K562 (cell line): Measurements from ENCODE around the gene CEP44. TPM values are rescaled to one million over a fixed set of nuclear protein-coding genes. Genes with fewer than 3 reads are reported as not detected.

ENCODE experiments used
- ATAC-seq: fragments of 200-7000 bp; cut with Tn5 transposase; 3 replicates; pipeline ENCODE4 v1.9.1; 2020; ENCODE audit warnings: moderate library complexity
- BruUV-seq: library from RNA; stranded (reverse); fragments of 400-500 nt; replicated peaks from 2 replicates; lab custom pipeline; 2021; lab: Mats Ljungman, UMichigan
- CTCF ChIA-PET: fragments of 300-600 bp; formaldehyde crosslinking; extraction: SDS; loops from one replicate; lab custom pipeline; 2021; ENCODE audit warnings: low intra/inter-chr PET ratio; lab: Yijun Ruan, JAX
- POLR2A ChIA-PET: fragments of 300-600, 350-650 bp; sonication (Branson Sonifier 250); formaldehyde crosslinking; extraction: SDS; loops from one replicate; lab custom pipeline; 2021; ENCODE audit warnings: antibody characterized with exemption, inconsistent platforms; lab: Yijun Ruan, JAX
- DNase-seq, 4 experiments: peaks; one replicate each; pipeline versions ENCODE4 v3.0.0 to v3.0.0-alpha.2; 2011 to 2018; ENCODE audit warnings: low spot score in 3 of 4, mixed read lengths in 3 of 4; ENCODE audit errors: extremely low read depth in 1 of 4
- FAIRE-seq: peaks from 2 replicates; lab custom pipeline; 2011; peaks lifted over from hg19 to GRCh38; lab: Jason Lieb, UNC
- H2AFZ ChIP-seq: 2 replicates; pipeline ENCODE4 v1.6.0; 2011; ENCODE audit warnings: low read depth, low read length, control low read depth, inconsistent platforms
- H3K27ac ChIP-seq: fragments of 200-600 bp; 3 replicates; pipeline ENCODE4 v1.8.0; 2011; ENCODE audit warnings: low read depth, mild to moderate bottlenecking, control low read depth, inconsistent platforms, low read length, moderate library complexity, mixed read lengths; ENCODE audit errors: extremely low read depth
- H3K27me3 ChIP-seq, 2 experiments: fragments of 300-600 bp in 1 of 2; 2 replicates in 1 of 2; 3 replicates in 1 of 2; pipeline versions ENCODE4 v1.6.0 to v1.8.0; 2011; ENCODE audit warnings: inconsistent platforms in 2 of 2, low read length in 2 of 2, mild to moderate bottlenecking in 1 of 2, mixed read lengths in 1 of 2, moderate library complexity in 1 of 2; ENCODE audit not compliant: control insufficient read depth in 2 of 2, insufficient read depth in 2 of 2
- H3K36me3 ChIP-seq: fragments of 300-600 bp; 3 replicates; pipeline ENCODE4 v1.8.0; 2011; ENCODE audit warnings: mild to moderate bottlenecking, low read length, inconsistent platforms; ENCODE audit not compliant: control insufficient read depth, insufficient read depth
- H3K4me1 ChIP-seq, 2 experiments: fragments of 200-600 bp in 1 of 2; replicated peaks in 1 of 2; 2 replicates in 1 of 2; 3 replicates in 1 of 2; pipeline versions ENCODE4 v1.5.1 to v1.8.0; 2011; ENCODE audit warnings: inconsistent platforms in 2 of 2, low read length in 2 of 2, mild to moderate bottlenecking in 1 of 2, mixed read lengths in 1 of 2, moderate library complexity in 1 of 2; ENCODE audit not compliant: control insufficient read depth in 2 of 2, insufficient read depth in 2 of 2
- H3K4me2 ChIP-seq: 2 replicates; pipeline ENCODE4 v1.6.1; 2011; ENCODE audit warnings: low read length, control low read depth, inconsistent platforms, mixed read lengths; ENCODE audit not compliant: insufficient read depth
- H3K4me3 ChIP-seq: fragments of 200-600 bp; sonication (generic), shearing (Covaris generic); 2 replicates; pipeline ENCODE4 v1.5.1; 2016; ENCODE audit warnings: control low read depth, inconsistent platforms
- H3K79me2 ChIP-seq: fragments of 200-600 bp; 3 replicates; pipeline ENCODE4 v1.8.0; 2011; ENCODE audit warnings: low read length, inconsistent platforms; ENCODE audit not compliant: control insufficient read depth, insufficient read depth
- H3K9ac ChIP-seq, 2 experiments: 2 replicates each; pipeline versions ENCODE4 v1.6.0 to v1.6.1; 2011; ENCODE audit warnings: low read depth in 2 of 2, low read length in 2 of 2, control low read depth in 1 of 2, inconsistent platforms in 1 of 2, mild to moderate bottlenecking in 1 of 2, mixed read lengths in 1 of 2; ENCODE audit not compliant: insufficient read depth in 1 of 2
- H3K9me1 ChIP-seq: one replicate; pipeline ENCODE4 v1.6.0; 2011; ENCODE audit warnings: inconsistent platforms, mild to moderate bottlenecking, low read length, moderate library complexity; ENCODE audit not compliant: control insufficient read depth, insufficient read depth
- H3K9me3 ChIP-seq: replicated peaks from 2 replicates; pipeline ENCODE4 v1.5.1; 2011; ENCODE audit warnings: low read depth, low read length, inconsistent platforms; ENCODE audit not compliant: control insufficient read depth, insufficient read depth
- H4K20me1 ChIP-seq: replicated peaks from 2 replicates; pipeline ENCODE4 v1.6.1; 2011; ENCODE audit warnings: low read length, inconsistent platforms, mixed read lengths; ENCODE audit not compliant: control insufficient read depth, insufficient read depth
- EP300 ChIP-seq: IDR thresholded peaks from 2 replicates; pipeline ENCODE4 v1.6.1; 2012; ENCODE audit warnings: low read length, improper control_type of control experiment
- FOXP1 ChIP-seq: sonication (generic); formaldehyde crosslinking; IDR thresholded peaks from 2 replicates; pipeline ENCODE4 v1.8.0; 2022; ENCODE audit warnings: mild to moderate bottlenecking, missing genetic modification reagents
- HDAC8 ChIP-seq: fragments of 450-650 bp; IDR thresholded peaks from 2 replicates; pipeline ENCODE4 v1.6.1; 2016; ENCODE audit warnings: mild to moderate bottlenecking, missing genetic modification characterization, moderate library complexity, missing compliant biosample characterization
- HOXB6 ChIP-seq: fragments of 250-450 bp; sonication (Bioruptor Pico); IDR thresholded peaks from 2 replicates; pipeline ENCODE4 v1.5.1; 2022; ENCODE audit warnings: mild to moderate bottlenecking, borderline replicate concordance
- JUNB ChIP-seq: fragments of 450-650 bp; formaldehyde crosslinking; conservative IDR thresholded peaks from 2 replicates; pipeline ENCODE4 v1.4.0; 2020; ENCODE audit warnings: mild to moderate bottlenecking
- NCOA4 ChIP-seq: fragments of 450-650 bp; IDR thresholded peaks from 2 replicates; pipeline ENCODE4 v1.6.1; 2018; ENCODE audit warnings: mild to moderate bottlenecking; ENCODE audit not compliant: partially characterized antibody
- NR0B1 ChIP-seq: fragments of 450-650 bp; IDR thresholded peaks from one replicate; pipeline ENCODE4 v1.6.1; 2018; ENCODE audit warnings: mild to moderate bottlenecking, moderate library complexity; ENCODE audit not compliant: partially characterized antibody
- SOX6 ChIP-seq: fragments of 450-650 bp; IDR thresholded peaks from 2 replicates; pipeline ENCODE4 v1.6.1; 2014; ENCODE audit warnings: mild to moderate bottlenecking
- XRCC5 ChIP-seq: fragments of 200-400 bp; formaldehyde crosslinking; IDR thresholded peaks from 2 replicates; pipeline ENCODE4 v1.6.1; 2017; ENCODE audit warnings: low read depth, mild to moderate bottlenecking, low read length
- ZNF134 ChIP-seq: fragments of 250-450 bp; sonication (Bioruptor Pico); conservative IDR thresholded peaks from 2 replicates; pipeline ENCODE4 v1.4.0; 2020
- ZNF76 ChIP-seq: fragments of 250-450 bp; sonication (Bioruptor Pico); IDR thresholded peaks from 2 replicates; pipeline ENCODE4 v1.4.0; 2020; ENCODE audit warnings: mild to moderate bottlenecking, moderate library complexity, borderline replicate concordance
- WGBS: fragments of 100-300 bp; shearing (Covaris generic); methylation state at CpG from one replicate; pipeline ENCODE4 v1.1.6; 2016; ENCODE audit warnings: low coverage, mixed read lengths; ENCODE audit not compliant: insufficient coverage; ENCODE audit errors: missing lambda C conversion rate; 5-methylcytosine and 5-hydroxymethylcytosine counted together
- in situ Hi-C: fragments of 300-500 bp; cut with MboI; formaldehyde crosslinking; loops from 4 replicates; pipeline ENCODE4 v1.15.0; 2018; ENCODE audit warnings: inconsistent platforms, mixed read lengths
- intact Hi-C: fragments of 100-400 bp; cut with micrococcal nuclease; formaldehyde crosslinking; loops from 2 replicates; pipeline ENCODE4 v1.14.2; 2022
- polyA plus RNA-seq, 8 experiments: library from polyadenylated mRNA; depleted of rRNA in 4 of 8; stranded (reverse) in 5 of 8; unstranded in 3 of 8; fragments of >200 nt; fragmentation: Nextera tagmentation in 2 of 8; fragmentation: Illumina TruSeq in 1 of 8; extraction: Ambion mirVana in 2 of 8; extraction: Trizol in 1 of 8; gene quantifications; 2 replicates each; pipeline versions ENCODE4 v1.2.1 to v1.2.3, GENCODE V29; 2011 to 2014; ENCODE audit warnings: inconsistent platforms in 1 of 8, missing spikeins in 1 of 8
- total RNA-seq, 7 experiments: library from RNA; depleted of rRNA in 6 of 7; stranded (reverse); fragments of >200 nt in 6 of 7; fragmentation: Illumina TruSeq in 2 of 7; extraction: Trizol in 2 of 7; gene quantifications; 2 replicates each; pipeline versions ENCODE4 v1.2.1 to v1.2.3, GENCODE V29; 2011 to 2021; ENCODE audit warnings: low replicate concordance in 1 of 7
- TF ChIP-seq, protein P1 (sequence below): fragments of 250-450 bp; sonication (Bioruptor Pico); IDR thresholded peaks from 2 replicates; pipeline ENCODE4 v1.4.0; 2020; ENCODE audit warnings: borderline replicate concordance
- TF ChIP-seq, protein P2 (sequence below): sonication (generic); formaldehyde crosslinking; IDR thresholded peaks from 2 replicates; pipeline ENCODE4 v1.8.0; 2023; ENCODE audit warnings: missing genetic modification reagents, mild to moderate bottlenecking, borderline replicate concordance

Gene CEP44
- total and polyA plus RNA-seq, 9 of the 15 experiments (the other 6 are each of a cell fraction or from before 2014, with no cell fraction given), result 19.6 to 45.0 (median 24.4) TPM

- no peak for ATAC-seq
- Histone ChIP-seq H3K79me2 (no peaks in the 10 kb centered on the region), H3K27me3 (no peaks in the 10 kb centered on the region), H3K9me1 (no peaks in the 10 kb centered on the region), H3K9me3 (no peaks in the 10 kb centered on the region), H3K4me2 (no peak overlapping the region), H2AFZ (no peak overlapping the region), H3K4me1 (no peaks in the 10 kb centered on the region), H4K20me1 (no peaks in the 10 kb centered on the region), H3K9ac (no peak overlapping the region), H3K36me3 (no peaks in the 10 kb centered on the region), H3K27ac (no peak overlapping the region), H3K4me3 (no peak overlapping the region)
- DNase-seq, result no peak
- in situ Hi-C loops (no loop called here), intact Hi-C loops (no loop called here)
- POLR2A ChIA-PET, result no interaction called here
- FAIRE-seq, result peak; percentile 11
- WGBS, result 45% methylated on average over 3 of the region's 3 CpGs
- CTCF ChIA-PET, result no interaction called here
- BruUV-seq, result no TSS peak
- no peak for TF ChIP-seq EP300
- no peak for TF ChIP-seq NR0B1
- TF ChIP-seq, protein P1, sequence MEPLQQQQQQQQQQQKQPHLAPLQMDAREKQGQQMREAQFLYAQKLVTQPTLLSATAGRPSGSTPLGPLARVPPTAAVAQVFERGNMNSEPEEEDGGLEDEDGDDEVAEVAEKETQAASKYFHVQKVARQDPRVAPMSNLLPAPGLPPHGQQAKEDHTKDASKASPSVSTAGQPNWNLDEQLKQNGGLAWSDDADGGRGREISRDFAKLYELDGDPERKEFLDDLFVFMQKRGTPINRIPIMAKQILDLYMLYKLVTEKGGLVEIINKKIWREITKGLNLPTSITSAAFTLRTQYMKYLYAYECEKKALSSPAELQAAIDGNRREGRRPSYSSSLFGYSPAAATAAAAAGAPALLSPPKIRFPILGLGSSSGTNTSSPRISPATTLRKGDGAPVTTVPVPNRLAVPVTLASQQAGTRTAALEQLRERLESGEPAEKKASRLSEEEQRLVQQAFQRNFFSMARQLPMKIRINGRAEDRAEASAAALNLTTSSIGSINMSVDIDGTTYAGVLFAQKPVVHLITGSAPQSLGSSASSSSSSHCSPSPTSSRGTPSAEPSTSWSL (CRISPR knock-in tag), result no peak
- no peak for TF ChIP-seq SOX6
- no peak for TF ChIP-seq NCOA4
- TF ChIP-seq ZNF76 (CRISPR knock-in tag), result no peak
- no peak for TF ChIP-seq JUNB (CRISPR knock-in tag)
- no peak for TF ChIP-seq XRCC5
- TF ChIP-seq, protein P2, sequence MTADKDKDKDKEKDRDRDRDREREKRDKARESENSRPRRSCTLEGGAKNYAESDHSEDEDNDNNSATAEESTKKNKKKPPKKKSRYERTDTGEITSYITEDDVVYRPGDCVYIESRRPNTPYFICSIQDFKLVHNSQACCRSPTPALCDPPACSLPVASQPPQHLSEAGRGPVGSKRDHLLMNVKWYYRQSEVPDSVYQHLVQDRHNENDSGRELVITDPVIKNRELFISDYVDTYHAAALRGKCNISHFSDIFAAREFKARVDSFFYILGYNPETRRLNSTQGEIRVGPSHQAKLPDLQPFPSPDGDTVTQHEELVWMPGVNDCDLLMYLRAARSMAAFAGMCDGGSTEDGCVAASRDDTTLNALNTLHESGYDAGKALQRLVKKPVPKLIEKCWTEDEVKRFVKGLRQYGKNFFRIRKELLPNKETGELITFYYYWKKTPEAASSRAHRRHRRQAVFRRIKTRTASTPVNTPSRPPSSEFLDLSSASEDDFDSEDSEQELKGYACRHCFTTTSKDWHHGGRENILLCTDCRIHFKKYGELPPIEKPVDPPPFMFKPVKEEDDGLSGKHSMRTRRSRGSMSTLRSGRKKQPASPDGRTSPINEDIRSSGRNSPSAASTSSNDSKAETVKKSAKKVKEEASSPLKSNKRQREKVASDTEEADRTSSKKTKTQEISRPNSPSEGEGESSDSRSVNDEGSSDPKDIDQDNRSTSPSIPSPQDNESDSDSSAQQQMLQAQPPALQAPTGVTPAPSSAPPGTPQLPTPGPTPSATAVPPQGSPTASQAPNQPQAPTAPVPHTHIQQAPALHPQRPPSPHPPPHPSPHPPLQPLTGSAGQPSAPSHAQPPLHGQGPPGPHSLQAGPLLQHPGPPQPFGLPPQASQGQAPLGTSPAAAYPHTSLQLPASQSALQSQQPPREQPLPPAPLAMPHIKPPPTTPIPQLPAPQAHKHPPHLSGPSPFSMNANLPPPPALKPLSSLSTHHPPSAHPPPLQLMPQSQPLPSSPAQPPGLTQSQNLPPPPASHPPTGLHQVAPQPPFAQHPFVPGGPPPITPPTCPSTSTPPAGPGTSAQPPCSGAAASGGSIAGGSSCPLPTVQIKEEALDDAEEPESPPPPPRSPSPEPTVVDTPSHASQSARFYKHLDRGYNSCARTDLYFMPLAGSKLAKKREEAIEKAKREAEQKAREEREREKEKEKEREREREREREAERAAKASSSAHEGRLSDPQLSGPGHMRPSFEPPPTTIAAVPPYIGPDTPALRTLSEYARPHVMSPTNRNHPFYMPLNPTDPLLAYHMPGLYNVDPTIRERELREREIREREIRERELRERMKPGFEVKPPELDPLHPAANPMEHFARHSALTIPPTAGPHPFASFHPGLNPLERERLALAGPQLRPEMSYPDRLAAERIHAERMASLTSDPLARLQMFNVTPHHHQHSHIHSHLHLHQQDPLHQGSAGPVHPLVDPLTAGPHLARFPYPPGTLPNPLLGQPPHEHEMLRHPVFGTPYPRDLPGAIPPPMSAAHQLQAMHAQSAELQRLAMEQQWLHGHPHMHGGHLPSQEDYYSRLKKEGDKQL (CRISPR knock-in tag), result no peak
- no peak for TF ChIP-seq HOXB6 (CRISPR knock-in tag)
- TF ChIP-seq FOXP1 (CRISPR knock-in tag), result no peak
- TF ChIP-seq ZNF134 (CRISPR knock-in tag), result no peak
- TF ChIP-seq HDAC8 (tag), result no peak
These were observed 50.9 kb downstream of the CEP44 start for GRCh38 chr4:174334628-174335027.
